Endodermal cell (in vitro differentiated cells): Measurements from ENCODE around the gene ZPLD1. TPM values are rescaled to one million over a fixed set of nuclear protein-coding genes. Genes with fewer than 3 reads are reported as not detected.

ENCODE experiments used
- DNase-seq: peaks from one replicate; pipeline ENCODE4 v3.0.0-alpha.2; 2017
- H3K27ac ChIP-seq: 2 replicates; pipeline ENCODE4 v1.5.1; 2013; ENCODE audit warnings: mild to moderate bottlenecking, low read depth, low read length, moderate library complexity
- H3K27me3 ChIP-seq: 2 replicates; pipeline ENCODE4 v1.6.1; 2013; ENCODE audit warnings: mild to moderate bottlenecking, low read length, moderate library complexity; ENCODE audit not compliant: insufficient read depth, control insufficient read depth, poor library complexity, severe bottlenecking
- H3K36me3 ChIP-seq: 2 replicates; pipeline ENCODE4 v1.7.0; 2013; ENCODE audit warnings: mild to moderate bottlenecking, low read length, moderate library complexity; ENCODE audit not compliant: control insufficient read depth, insufficient read depth
- H3K4me1 ChIP-seq: one replicate; pipeline ENCODE4 v1.7.0; 2013; ENCODE audit warnings: low read length; ENCODE audit not compliant: control insufficient read depth, insufficient read depth
- H3K4me3 ChIP-seq: 2 replicates; pipeline ENCODE4 v1.5.1; 2013; ENCODE audit warnings: mild to moderate bottlenecking, low read length, moderate library complexity
- H3K9ac ChIP-seq: 2 replicates; pipeline ENCODE4 v1.6.1; 2013; ENCODE audit warnings: mild to moderate bottlenecking, low read length, moderate library complexity; ENCODE audit not compliant: poor library complexity, severe bottlenecking; ENCODE audit errors: extremely low read depth
- H3K9me3 ChIP-seq: 2 replicates; pipeline ENCODE4 v1.6.1; 2013; ENCODE audit warnings: mild to moderate bottlenecking, low read length, moderate library complexity; ENCODE audit not compliant: control insufficient read depth
- H3K27ac Mint-ChIP-seq: 2 replicates; pipeline ENCODE4 v1.8.0; 2020; ENCODE audit warnings: mixed read lengths
- H3K27me3 Mint-ChIP-seq: 2 replicates; pipeline ENCODE4 v1.8.0; 2021; ENCODE audit warnings: mild to moderate bottlenecking, mixed read lengths; ENCODE audit not compliant: insufficient read depth
- H3K36me3 Mint-ChIP-seq: 2 replicates; pipeline ENCODE4 v1.8.0; 2020; ENCODE audit warnings: low read depth, mixed read lengths
- H3K4me1 Mint-ChIP-seq: 2 replicates; pipeline ENCODE4 v1.8.0; 2020; ENCODE audit warnings: mixed read lengths
- H3K4me3 Mint-ChIP-seq: 2 replicates; pipeline ENCODE4 v1.8.0; 2020; ENCODE audit warnings: mild to moderate bottlenecking, moderate library complexity, mixed read lengths
- H3K9me3 Mint-ChIP-seq: 2 replicates; pipeline ENCODE4 v1.8.0; 2020; ENCODE audit warnings: mild to moderate bottlenecking, mixed read lengths
- CTCF ChIP-seq: fragments of 200-600 bp; sonication (generic); conservative IDR thresholded peaks from 2 replicates; pipeline ENCODE4 v1.5.0; 2021; ENCODE audit warnings: antibody characterized with exemption, mild to moderate bottlenecking
- WGBS, 2 experiments: methylation state at CpG; one replicate each; pipeline versions ENCODE4 v1.1.5 to v1.1.7; 2013; ENCODE audit warnings: missing lambda C conversion rate in 2 of 2, mixed read lengths in 1 of 2; ENCODE audit not compliant: insufficient coverage in 1 of 2, insufficient read length in 1 of 2; 5-methylcytosine and 5-hydroxymethylcytosine counted together
- total RNA-seq, 2 donors: library from RNA; stranded (reverse); fragmentation: NEBNext Ultra II Directional in 1 of 2; extraction: Animal tissue kit (Norgen Biotek cat#: 25700) in 1 of 2; gene quantifications; 2 replicates in 1 of 2; 3 replicates in 1 of 2; pipeline ENCODE4 v1.2.1, GENCODE V29; 2021

ZPLD1 gene
- total RNA-seq, 2 donors from 2014 or later: 0.18 TPM; not detected in 1

GRCh38 chr3:102511168-102511567, 76.4 kb downstream of the ZPLD1 start:
- no peaks in the 10 kb centered on the region for H3K36me3 ChIP-seq
- no peak for DNase-seq
- Mint-ChIP-seq H3K36me3 (no peaks in the 10 kb centered on the region), H3K27ac (no peak overlapping the region), H3K4me3 (no peak overlapping the region), H3K9me3 (peaks cover 9% of the 10 kb centered on the region), H3K4me1 (peaks cover 13% of the 10 kb centered on the region), H3K27me3 (no peaks in the 10 kb centered on the region)
- H3K27ac ChIP-seq: no peak overlapping the region
- no peak overlapping the region for H3K4me3 ChIP-seq
- no peaks in the 10 kb centered on the region for H3K4me1 ChIP-seq
- TF ChIP-seq CTCF: no peak
- no peaks in the 10 kb centered on the region for H3K27me3 ChIP-seq
- H3K9me3 ChIP-seq: peaks cover 5% of the 10 kb centered on the region
- H3K9ac ChIP-seq: no peak overlapping the region
- WGBS, 2 experiments: 83% methylated on average over 1 of the region's 1 CpG; no CpG with 5 or more reads in 1 of the 2 experiments

GRCh38 chr3:102511639-102512038, 76.8 kb downstream of the ZPLD1 start:
- H3K4me3 ChIP-seq: no peak overlapping the region
- Mint-ChIP-seq H3K36me3 (no peaks in the 10 kb centered on the region), H3K27ac (no peak overlapping the region), H3K4me3 (no peak overlapping the region), H3K27me3 (no peaks in the 10 kb centered on the region), H3K9me3 (peaks cover 5% of the 10 kb centered on the region), H3K4me1 (peaks cover 13% of the 10 kb centered on the region)
- no peak overlapping the region for H3K9ac ChIP-seq
- no peak overlapping the region for H3K27ac ChIP-seq
- no peaks in the 10 kb centered on the region for H3K36me3 ChIP-seq
- H3K9me3 ChIP-seq: peaks cover under 1% of the 10 kb centered on the region
- 96 to 100% methylated on average over 3 to 4 of the region's 4 CpGs for WGBS, 2 experiments
- no peak for DNase-seq
- TF ChIP-seq CTCF: no peak
- no peaks in the 10 kb centered on the region for H3K27me3 ChIP-seq
- H3K4me1 ChIP-seq: no peaks in the 10 kb centered on the region

- no peak for DNase-seq
- 95 to 97% methylated on average over 2 to 5 of the region's 5 CpGs for WGBS, 2 experiments
- Histone ChIP-seq H3K27me3 (no peaks in the 10 kb centered on the region), H3K9ac (no peak overlapping the region), H3K9me3 (no peaks in the 10 kb centered on the region), H3K27ac (no peak overlapping the region), H3K36me3 (no peaks in the 10 kb centered on the region), H3K4me3 (no peak overlapping the region), H3K4me1 (no peaks in the 10 kb centered on the region)
- Mint-ChIP-seq H3K4me1 (peaks cover 13% of the 10 kb centered on the region), H3K9me3 (peaks cover 3% of the 10 kb centered on the region), H3K4me3 (no peak overlapping the region), H3K36me3 (no peaks in the 10 kb centered on the region), H3K27me3 (no peaks in the 10 kb centered on the region), H3K27ac (no peak overlapping the region)
- no peak for TF ChIP-seq CTCF
Measured at GRCh38 chr3:102512734-102513504, 78.1 kb downstream of the ZPLD1 start.
